BE2C (cell line): ENCODE data around the gene TTC28.

ENCODE experiments used
- DNase-seq: peaks from one replicate; pipeline ENCODE4 v3.0.0-alpha.2; 2020
- H3K27me3 ChIP-seq: fragments of 250-450 bp; sonication (Bioruptor Pico); 2 replicates; pipeline ENCODE4 v1.5.1; 2020; ENCODE audit warnings: mild to moderate bottlenecking
- H3K36me3 ChIP-seq: fragments of 250-450 bp; sonication (Bioruptor Pico); 2 replicates; pipeline ENCODE4 v1.5.1; 2020; ENCODE audit warnings: mild to moderate bottlenecking
- H3K4me1 ChIP-seq: fragments of 250-450 bp; sonication (Bioruptor Pico); 2 replicates; pipeline ENCODE4 v1.5.1; 2020
- H3K4me3 ChIP-seq: 2 replicates; pipeline ENCODE4 v1.5.1; 2011; ENCODE audit warnings: low read depth, low read length
- H3K9me3 ChIP-seq: fragments of 250-450 bp; sonication (Bioruptor Pico); 2 replicates; pipeline ENCODE4 v1.5.1; 2020
- CTCF ChIP-seq: IDR thresholded peaks from 2 replicates; pipeline ENCODE4 v1.5.1; 2012; ENCODE audit warnings: mild to moderate bottlenecking, low read depth, low read length

TTC28 gene

GRCh38 chr22:28585324-28585723 lies 94.3 kb downstream of the TTC28 start:
- no peak for DNase-seq
- no peak overlapping the region for H3K4me3 ChIP-seq
- peaks cover 9% of the 10 kb centered on the region for H3K4me1 ChIP-seq
- peaks cover 3% of the 10 kb centered on the region; the same call in 1 of the 2 replicates for H3K36me3 ChIP-seq
- no peaks in the 10 kb centered on the region for H3K9me3 ChIP-seq
- TF ChIP-seq CTCF: no peak
- H3K27me3 ChIP-seq: no peaks in the 10 kb centered on the region

GRCh38 chr22:28582806-28583205 lies 96.8 kb downstream of the TTC28 start:
- no peak for TF ChIP-seq CTCF
- H3K27me3 ChIP-seq: no peaks in the 10 kb centered on the region
- H3K4me1 ChIP-seq: peaks cover 9% of the 10 kb centered on the region
- no peak overlapping the region for H3K4me3 ChIP-seq
- no peak for DNase-seq
- H3K9me3 ChIP-seq: no peaks in the 10 kb centered on the region
- H3K36me3 ChIP-seq: peaks cover 3% of the 10 kb centered on the region; the same call in 1 of the 2 replicates

GRCh38 chr22:28581016-28581415 lies 98.6 kb downstream of the TTC28 start:
- Histone ChIP-seq H3K4me1 (peaks cover 9% of the 10 kb centered on the region), H3K27me3 (no peaks in the 10 kb centered on the region), H3K4me3 (no peak overlapping the region), H3K9me3 (no peaks in the 10 kb centered on the region), H3K36me3 (peaks cover 3% of the 10 kb centered on the region; the same call in 1 of the 2 replicates)
- no peak for TF ChIP-seq CTCF
- DNase-seq: no peak

GRCh38 chr22:28576162-28576561 lies 103.5 kb downstream of the TTC28 start:
- DNase-seq: no peak
- H3K4me3 ChIP-seq: no peak overlapping the region
- no peaks in the 10 kb centered on the region for H3K27me3 ChIP-seq
- TF ChIP-seq CTCF: no peak
- no peaks in the 10 kb centered on the region for H3K36me3 ChIP-seq
- no peaks in the 10 kb centered on the region for H3K4me1 ChIP-seq
- H3K9me3 ChIP-seq: no peaks in the 10 kb centered on the region

GRCh38 chr22:28574159-28574788 lies 105.4 kb downstream of the TTC28 start:
- H3K27me3 ChIP-seq: no peaks in the 10 kb centered on the region

More at GRCh38 chr22:28574159-28574788, 105.4 kb downstream of the TTC28 start:
- no peak for DNase-seq
- no peaks in the 10 kb centered on the region for H3K36me3 ChIP-seq
- no peak for TF ChIP-seq CTCF
- H3K4me3 ChIP-seq: no peak overlapping the region
- H3K9me3 ChIP-seq: no peaks in the 10 kb centered on the region
- no peaks in the 10 kb centered on the region for H3K4me1 ChIP-seq
